GM18511 (cell line): ENCODE data around the gene B4GALT1.

Source experiments
- ATAC-seq: cut with Tn5 transposase; IDR thresholded peaks from one replicate; pipeline ENCODE4 v1.9.1; 2021; ENCODE audit warnings: mild to moderate bottlenecking, moderate library complexity; ENCODE audit not compliant: unreplicated experiment

Gene B4GALT1, protein sequence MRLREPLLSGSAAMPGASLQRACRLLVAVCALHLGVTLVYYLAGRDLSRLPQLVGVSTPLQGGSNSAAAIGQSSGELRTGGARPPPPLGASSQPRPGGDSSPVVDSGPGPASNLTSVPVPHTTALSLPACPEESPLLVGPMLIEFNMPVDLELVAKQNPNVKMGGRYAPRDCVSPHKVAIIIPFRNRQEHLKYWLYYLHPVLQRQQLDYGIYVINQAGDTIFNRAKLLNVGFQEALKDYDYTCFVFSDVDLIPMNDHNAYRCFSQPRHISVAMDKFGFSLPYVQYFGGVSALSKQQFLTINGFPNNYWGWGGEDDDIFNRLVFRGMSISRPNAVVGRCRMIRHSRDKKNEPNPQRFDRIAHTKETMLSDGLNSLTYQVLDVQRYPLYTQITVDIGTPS

DNA sequence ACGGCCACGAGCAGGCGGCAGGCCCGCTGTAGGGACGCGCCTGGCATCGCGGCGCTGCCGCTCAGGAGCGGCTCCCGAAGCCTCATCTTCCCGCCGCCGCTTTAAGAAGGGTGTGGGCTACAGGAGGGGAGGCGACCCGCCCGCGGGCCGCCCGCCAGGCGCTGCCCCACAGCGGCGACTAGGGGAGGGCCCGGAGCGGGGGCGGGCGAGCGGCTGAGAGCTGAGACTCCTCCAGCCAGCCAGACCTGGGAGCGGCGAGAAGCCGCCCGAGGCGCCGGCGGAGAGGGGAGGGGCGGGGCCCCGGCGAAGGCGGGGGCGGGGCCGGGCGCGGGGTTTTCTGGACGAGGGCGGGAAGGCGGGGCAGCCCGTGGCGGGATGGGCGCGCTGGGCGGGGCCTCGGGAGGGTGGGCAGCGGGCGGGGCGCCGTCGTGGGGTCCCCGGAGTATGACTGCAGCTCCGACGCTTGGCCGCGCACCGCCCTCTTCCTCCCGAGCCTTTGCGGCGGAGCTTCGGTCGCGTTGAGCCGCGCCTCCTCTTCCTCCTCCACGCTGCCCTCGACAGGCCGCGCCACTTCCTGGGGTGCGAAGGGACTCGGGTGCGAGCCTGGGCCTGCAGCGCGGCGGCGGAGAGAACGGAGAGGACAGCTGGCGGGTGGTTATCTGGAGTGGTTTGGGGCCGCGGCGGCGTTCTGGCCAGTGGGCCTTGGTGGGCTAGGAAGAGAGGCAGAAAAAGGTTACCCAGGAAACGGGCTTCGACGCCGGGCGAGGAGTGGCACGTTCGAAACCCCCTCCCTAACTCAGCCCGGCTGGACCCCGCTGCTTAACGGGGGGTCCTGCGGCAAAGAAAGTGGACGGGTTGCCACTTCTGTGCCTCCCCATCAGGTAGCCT lies at the start of gene B4GALT1:
Gene B4GALT1, minus strand, starts transcription at position 253 of the 888 bp plus-strand sequence. Its CDS starts 167 bp downstream, at position 86.
- ATAC-seq, result peak; percentile 62

DNA sequence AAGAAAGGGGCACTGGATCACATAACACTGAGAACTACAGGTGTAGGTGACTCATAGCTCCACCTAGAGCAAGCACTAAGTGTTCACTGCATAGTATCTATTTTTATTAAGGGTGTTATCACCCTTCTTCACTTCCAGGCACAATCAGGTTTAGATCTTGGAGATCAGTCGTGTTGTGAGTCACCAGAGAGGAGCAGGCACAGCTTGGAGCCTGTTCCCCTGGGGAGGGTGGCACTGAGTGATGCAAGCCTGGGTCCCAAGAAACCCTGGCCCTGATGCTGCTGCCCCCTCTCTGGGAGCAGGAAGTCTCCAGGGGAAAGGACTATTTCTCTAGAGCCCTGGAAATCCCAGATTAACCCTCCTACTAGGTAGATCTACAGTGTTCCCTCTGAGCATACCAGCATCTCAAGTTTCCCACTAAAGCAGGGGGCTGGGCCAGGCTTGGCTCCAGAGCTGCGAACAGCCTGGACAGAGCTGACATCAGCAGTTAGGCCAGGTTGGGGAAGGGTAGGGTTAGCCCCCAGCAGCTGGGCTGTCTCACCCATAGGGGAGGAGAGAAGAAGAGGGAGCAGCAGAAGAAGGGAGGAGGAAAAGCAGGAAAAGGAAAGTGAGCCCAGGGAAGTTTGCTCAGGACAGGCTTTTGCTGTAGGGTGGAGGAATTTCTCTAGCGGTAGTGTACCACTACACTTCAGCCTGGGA lies 44.7 kb upstream of the B4GALT1 start:
- ATAC-seq, result no peak

DNA sequence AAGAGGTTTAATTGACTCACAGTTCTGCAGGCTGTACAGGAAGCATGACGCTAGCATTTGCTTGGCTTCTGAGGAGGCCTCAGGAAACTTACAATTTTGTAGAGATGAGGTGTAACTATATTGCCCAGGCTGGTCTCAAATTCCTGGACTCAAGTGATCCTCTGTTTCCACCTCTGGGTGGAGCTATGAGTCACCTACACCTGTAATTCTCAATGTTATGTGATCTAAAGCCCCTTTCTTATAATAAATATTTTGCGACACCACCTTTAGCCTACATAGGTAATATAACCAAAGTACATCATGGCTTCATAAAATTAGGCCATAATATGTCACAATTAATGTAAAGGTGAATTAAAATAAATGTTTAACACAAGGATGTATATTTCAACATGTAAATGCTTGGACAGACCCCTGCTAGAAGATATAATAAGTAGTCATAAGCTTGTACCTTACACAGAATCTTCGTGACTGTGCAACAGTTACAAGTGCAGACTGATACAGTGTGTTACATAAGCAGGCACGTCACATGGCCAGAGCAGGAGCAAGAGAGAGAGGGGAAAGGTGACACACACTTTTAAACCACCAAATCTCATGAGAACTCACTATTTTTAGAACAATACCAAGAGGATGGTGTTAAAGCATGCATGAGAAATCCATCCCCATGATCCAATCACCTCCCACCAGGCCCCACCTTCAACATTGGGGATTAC lies 43.0 kb upstream of the B4GALT1 start:
- no peak for ATAC-seq

DNA sequence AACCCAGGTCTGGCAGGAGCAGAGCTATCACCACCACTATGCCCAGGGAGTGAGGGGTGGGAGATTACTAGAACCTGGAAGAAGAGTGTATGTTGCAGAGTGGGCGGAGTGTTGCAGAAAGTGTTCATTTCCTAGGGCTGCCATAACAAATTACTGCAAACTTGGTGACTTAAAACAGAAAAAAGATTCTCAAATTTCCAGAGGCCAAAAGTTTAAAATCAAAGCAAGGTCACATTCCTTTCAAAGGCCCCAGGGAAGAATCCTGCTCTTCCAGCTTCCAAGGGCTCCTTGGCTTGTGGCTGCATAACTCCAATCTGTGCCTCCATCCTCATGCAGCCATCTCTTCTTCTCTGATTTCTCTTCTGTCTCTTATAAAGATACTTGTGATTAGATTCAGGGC lies 42.3 kb upstream of the B4GALT1 start:
- no peak for ATAC-seq

DNA sequence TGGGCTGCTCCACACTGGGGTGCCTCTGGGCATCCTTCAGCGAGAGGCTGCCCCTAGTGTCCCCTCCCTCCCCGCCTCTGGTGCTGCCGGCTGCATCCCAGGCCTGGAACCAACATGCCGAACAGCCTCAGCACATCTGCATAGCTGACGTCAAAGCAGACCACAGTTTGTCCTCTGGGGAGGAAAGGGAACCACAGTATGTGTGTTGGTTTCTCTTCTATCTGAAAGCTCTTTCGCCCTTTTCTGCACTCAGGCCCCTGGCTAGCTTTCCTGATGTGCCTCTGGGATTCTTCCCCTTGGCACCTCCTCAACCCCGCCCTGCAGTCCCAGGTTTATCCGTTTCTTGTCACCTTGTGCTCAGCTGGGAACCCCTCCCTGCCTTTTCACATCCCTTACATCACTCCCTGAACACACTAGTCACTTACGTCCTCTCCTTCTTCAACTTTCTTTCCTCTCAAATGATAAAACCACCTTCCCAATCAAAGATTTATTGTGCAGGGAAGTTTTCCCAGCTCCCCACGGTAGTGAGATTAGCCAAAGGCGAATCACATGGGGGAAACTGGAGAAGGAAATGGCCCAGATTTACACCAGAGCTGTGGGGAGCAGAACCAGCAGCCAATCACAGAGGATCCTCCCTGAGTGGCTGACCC lies 35.5 kb upstream of the B4GALT1 start:
- ATAC-seq, result peak; percentile 100

DNA sequence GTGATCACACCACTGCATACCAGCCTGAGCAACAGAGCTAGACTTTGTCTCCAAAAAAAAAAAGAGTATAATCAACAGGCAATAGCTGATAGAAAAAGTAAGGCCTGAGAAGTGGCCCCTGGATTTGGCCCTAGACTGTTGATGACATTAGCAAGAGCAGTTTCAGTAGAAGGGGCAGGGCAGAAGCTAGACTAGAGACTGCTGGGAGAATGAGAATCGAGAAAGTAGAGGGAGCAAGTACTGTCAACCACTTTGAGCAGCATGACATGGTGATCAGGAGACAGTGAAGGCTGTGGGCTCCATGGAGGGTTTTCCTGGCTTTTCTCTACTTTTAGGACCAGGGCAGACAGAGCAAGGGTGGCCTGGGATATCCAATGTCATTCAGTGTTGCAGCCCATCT lies 34.9 kb upstream of the B4GALT1 start:
- ATAC-seq, result peak; percentile 55

DNA sequence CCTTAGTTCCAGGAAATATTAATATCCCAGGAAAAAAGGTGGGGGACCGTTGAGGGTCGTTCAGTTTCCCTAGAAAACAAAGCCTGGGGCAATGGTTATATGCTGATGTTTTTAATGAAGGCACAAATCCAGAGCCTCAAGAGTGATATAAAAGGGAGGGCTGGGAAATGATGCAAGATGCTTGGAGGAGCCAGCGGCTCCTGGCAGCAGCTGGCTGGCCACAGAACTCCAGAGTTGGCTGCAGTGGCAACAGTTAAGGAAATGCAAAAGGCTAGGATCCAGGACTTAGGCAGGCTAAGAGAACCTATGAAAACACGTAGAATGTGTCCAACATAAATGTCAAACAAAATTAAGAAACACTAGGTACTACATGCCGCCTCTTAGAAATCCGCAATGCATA lies 31.0 kb upstream of the B4GALT1 start:
- ATAC-seq, result no peak

DNA sequence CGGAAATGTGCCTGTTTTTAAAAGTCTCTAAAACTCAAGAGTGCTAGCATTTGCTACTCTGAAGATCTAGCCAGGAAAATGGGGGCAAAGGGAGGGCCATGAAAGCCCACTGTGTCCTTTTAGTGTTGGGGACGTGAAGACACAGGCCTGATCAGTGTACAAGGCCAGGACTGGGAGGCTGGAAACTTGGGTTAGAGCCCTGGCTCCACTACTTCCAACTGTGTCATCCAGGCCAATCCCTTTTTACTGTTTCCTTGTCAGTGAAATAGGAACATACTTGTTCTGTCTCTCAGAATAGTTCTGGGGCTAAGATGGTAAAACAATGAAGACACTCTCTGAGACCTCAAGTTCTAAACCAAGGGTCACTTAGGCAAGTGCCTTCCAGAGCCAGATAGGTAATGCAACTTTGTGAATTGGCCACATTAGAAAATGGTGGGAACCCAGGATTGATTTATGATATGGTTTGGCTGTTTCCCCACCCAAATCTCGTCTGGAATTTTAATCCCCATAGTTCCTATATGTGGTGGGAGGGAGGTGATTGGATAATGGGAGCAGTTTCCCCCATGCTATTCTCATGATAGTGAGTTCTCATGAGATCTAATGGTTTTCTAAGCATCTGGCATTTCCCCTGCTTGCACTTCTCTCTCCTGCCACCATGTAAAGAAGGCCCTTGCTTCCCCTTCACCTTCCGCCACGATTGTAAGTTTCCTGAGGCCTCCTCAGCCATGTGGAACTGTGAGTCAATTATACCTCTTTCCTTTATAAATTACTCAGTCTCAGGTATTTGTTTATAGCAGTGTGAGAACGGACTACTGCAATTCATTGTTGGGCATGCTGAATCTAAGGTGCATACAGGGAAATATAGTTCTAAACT lies 30.4 kb upstream of the B4GALT1 start:
- ATAC-seq, result no peak

DNA sequence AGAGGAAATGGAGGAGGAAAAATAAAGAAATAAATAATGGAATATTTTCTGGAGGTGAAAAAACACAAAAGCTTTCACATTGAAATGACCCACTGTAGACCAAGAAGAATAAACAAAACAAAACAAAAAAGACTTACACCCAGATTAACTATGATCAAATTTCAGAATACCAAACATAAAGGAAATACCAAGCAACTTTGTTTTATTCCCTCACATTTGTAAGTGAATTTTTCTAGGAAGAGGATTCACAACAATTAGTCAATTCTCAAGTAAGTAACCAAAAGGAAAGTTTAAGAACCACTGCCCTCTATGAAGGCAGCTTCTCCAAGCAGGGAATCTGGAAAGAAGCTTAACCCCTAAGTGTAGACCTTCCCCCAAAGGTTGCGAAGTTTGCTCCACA lies 29.6 kb upstream of the B4GALT1 start:
- ATAC-seq, result no peak

DNA sequence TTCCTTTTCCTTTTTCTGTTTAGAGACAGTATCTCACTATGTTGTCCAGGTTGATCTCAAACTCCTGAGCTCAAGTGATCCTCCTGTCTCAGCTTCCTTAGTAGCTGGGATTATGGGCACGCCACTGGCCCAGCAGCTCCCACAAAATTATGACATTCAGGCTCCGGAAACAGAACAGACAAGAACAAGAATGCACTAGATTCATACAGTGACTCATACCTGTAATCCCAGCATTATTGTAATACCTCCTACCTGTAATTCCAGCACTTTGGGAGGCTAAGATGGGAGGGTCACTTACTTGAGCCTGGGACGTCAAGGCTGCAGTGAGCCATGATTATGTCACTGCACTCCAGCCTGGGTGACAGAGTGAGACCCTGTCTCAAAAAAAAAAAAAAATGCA lies 26.7 kb upstream of the B4GALT1 start:
- no peak for ATAC-seq

DNA sequence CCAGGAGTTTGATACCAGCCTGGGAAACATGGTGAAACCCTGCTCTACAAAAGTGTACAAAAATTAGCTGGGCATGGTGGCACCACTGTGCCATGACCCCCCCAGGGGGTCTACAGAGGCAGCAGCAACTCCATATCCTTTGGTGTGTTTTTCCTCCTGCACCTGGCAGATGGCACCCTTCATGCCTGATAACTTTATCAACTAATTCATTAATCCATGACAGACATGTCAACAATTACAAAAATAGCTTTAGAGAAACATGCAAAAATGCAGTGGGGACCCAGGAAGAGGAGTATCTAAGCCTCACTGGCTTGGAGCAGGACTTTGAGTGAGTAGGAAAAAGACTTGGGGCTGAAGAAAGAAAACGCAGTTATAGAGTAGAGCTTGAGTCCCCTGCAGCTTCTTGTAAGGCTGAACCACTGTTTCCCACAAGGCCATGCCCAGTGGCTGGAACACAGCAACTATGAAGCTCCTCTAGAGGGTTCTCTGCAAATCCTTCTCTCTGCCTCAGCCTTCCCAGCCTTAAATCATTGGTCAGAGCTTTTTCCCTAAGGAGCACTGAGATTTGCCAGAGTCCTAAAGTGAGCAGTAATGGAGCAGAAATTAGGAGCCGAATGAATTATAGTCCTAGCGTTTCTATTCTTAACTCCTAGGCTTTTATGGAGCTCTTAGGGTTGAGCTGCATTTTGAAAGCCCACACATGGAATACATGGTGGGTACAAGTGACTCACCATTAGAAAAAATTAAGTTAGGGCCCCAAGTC lies 25.5 kb upstream of the B4GALT1 start:
- no peak for ATAC-seq

DNA sequence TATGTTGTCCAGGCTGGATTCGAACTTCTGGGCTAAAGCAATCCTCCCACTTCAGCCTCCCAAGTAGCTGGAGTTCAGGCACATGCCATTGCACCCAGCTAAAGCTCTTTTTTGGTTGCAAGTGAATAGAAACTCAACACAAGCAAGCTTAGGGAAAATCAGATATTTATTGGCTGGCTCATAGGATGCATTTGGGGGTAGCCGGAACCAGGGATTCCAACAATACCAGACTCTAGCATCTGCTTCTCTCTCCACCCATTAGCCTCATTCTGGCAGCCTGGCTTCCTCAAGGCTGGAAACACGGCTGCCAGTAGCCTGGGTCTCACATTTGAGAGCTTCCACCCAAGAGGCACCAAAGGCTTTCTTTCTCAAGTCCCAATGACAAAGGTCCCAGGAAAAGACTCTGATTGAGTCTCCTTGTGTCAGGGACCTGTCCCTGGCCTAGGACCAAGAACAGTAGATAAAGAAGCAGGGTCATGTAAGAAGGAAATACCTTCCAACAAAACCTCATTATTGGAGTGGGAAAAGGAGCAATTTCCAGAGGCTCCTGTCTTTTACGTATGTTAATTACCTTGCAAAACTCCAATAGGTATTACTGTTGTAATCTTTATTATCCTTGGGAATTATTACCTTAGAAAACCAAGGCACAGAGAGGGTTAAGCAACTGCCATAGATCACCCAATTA lies 23.0 kb upstream of the B4GALT1 start:
- ATAC-seq, result no peak

DNA sequence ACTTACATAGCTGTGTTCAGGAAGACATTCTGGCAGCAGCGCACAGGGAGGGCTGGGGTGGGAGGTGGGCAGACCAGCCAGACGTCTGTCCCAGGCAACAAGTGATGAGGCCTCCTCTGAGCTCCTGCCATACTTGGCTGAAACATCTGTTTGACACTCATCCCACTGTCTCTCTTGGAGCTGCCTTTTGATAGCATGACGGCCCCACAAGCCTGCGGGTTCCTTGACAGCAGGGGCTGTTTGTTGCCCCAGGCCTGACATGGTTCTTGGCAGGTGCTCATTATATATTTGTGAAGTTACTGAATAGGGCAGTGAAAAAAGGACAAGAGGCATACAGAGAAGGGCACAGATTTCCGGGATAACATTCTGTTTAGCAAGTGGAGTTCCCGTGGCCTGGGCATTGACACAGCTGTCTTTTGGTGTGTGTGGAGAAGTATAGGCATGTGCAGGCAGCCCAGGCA lies 22.2 kb upstream of the B4GALT1 start:
- ATAC-seq, result no peak

DNA sequence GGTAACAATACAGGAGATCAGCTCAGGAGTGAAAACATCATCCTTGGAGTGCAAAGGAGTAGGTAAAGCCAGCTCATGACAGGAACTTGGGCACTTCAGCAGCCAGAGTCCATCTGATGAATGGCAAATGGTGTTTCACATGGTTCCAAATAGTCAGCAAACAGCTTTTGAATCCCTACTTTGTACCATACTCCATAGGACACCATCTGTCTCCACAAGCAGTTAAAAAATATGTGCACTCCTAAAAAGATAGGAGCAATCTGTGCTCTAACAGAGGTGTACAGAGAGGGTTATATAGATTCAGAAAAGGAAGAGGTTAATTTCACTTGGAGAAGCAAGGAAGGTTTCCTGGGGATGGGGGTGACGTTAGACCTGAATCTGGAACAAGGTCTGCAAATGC lies 21.6 kb upstream of the B4GALT1 start:
- no peak for ATAC-seq

DNA sequence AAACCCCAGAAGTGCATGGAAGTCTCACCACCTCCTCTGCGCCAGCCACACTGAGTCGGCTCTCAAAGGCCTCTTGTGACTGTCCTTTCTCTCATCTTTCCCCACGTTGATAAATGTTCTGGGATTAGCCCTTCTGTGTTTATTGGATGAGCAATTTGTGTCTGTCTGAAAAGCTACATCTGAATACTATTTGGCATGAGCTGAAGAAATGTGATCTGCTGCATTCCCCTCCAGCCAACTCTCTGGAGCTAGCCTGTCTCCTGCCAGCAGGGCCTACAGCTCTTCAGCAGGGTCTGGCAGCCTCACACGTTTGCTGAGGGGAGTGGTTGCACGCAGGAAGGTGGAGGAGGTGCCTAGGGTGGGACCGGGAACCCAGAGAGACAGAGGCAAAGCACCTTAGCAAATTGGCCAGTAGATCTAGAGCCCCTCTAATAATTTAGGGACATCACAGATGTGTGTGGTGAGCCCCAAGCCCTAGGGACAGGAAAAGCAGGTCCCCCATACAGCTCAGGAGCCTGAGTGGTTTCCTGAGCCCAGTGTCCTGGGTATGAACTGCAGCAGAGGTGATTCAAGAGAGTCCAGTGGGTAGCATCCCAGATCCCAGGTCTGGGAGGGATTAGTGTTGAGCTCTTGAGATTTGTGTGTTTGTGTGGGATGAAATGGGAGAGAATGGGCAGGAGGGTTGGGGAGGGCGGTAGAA lies 20.5 kb upstream of the B4GALT1 start:
- ATAC-seq, result no peak

DNA sequence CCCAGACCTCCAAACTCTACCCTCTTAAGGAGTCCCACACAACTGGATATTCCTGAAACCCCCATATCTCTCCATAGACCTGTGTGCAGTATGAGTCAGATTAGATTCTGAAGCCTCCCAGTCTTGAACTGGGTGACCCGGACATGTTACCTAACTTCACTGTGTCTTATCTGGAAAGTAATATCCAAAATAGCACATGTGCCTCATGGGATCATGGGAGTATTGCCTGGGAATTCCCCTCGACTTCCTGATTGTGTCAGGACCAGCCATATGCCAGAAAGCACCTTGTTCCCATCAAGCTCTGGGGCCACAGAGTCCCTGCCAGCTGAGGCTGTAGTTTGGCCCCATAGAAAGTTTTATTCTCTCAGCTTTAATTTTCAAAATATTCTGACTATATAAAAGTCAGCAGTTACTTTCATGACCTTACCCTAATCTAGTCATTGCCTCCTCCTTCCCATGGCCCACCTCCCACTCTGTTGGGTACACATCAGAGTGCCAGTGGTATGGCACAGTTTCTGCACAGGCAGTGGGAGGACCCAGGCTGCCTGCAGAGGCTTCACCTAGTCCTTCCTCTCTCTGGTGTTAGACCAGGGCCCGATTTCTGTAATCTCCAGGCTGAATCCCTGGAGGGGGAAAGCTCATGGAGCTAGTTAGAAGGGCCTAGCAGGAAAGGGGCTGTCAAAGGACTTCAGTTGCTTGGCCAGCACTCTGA lies 19.5 kb upstream of the B4GALT1 start:
- no peak for ATAC-seq

DNA sequence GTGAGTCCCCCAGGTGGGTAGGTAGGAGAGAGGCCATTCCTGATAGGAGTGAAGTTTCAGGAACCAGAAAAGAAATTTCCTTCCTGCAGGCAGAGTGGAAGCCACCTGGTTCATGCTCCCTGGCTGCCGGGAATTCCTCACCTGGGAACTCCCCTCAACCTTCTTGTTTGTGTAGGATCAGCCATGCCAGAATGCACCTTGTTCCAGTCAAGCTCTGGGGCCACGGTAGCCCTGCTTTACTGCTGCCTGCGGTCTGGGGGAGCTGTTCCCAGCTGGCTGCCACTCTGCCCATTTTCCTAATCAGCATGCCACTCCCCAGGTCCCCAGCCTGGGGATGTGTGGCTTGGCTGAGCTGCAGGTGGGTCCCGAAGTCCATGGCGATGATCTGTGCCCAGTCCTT lies 18.7 kb upstream of the B4GALT1 start:
- no peak for ATAC-seq
